DMS153 (cell line): Measurements from ENCODE around the gene PTCH2.
A peak's percentile ranks its signal among the peaks of the same experiment; 100 is the strongest.
"Not testable (repeated sequence)": the region's sequence is repeated elsewhere in the genome, so short reads cannot be mapped to it uniquely, and the experiment has no call there.

Experiments
- DNase-seq: peaks from one replicate; lab custom pipeline; 2025; lab: John Stamatoyannopoulos, UW

The PTCH2 gene

DNA sequence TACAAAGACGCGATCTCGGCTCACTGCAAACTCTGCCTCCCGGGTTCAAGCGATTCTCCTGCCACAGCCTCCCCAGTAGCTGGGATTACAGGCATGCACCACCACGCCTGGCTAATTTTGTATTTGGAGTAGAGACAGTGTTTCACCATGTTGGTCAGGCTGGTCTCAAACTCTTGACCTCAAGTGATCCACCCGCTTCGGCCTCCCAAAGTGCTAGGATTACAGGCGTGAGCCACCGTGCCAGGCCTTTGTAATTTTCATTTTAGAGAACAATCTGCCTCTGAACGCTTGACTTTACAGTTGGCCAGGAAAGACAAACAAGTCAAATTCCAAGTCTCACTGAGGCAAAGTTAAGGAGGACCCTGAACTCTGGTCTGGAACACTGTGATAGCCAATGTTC, 4.8 kb downstream of the PTCH2 start:
- not testable (repeated sequence) for DNase-seq

DNA sequence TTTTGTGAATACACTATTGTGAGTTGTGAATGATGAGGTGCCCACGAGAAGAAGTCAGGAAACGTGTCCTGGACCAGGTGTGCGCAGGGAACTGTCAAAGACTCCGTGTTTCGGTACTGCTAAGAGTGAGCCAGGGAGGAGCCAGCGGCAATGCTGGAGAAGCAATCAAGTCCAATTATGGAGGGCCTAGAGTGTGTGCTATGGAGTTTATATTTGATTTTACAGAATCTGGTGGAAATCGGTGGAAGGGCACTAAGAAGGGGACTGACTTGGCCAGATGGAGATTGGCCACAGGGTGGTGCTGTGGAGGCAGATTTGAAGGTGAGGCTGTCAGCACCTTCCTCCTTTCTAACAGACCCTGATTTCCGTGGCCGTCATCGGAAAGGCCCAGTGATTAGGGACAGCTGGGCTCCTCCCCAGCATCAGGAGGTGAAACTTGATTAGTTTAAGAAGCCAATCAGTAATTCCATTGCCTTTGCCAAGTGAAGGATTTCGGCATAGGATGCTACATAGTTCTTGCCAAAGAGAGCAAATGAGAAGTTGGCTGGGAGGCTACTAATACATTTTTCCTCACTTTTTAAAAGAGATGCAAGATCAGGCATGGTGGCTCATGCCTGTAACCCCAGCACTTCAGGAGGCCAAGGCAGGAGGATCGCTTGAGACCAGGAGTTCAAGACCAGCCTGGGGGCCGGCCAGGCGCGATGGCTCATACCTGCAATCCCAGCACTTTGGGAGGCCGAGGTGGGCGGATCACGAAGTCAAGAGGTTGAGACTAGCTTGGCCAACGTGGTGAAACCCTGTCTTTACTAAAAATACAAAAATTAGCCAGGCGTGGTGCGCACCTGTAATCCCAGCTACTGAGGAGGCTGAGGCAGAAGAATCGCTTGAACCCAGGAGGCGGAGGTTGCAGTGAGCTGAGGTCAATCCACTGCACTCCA, 7.0 kb downstream of the PTCH2 start:
- peak; percentile 76 for DNase-seq

DNA sequence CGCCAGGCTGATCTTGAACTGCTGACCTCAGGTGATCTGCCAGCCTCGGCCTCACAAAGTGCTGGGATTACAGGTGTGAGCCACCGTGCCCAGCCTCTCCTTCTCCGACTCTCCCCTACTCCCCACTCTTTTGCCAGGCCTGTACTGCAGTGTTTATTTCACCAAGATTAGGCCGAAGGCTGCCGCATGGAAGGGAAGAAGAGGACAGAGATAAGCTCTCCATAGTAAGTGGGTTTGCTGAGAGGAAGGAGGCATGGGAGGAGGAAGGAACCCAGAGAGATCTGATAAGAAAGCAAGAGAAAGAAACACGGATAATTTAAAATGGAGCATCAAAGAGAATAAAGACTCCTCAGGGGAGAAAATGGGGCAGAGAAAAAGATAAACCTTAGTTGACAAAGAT, 8.7 kb downstream of the PTCH2 start:
- DNase-seq: no peak

- DNase-seq: no peak
Observed at GRCh38 chr1:44832056-44832705, 10.9 kb downstream of the PTCH2 start.

DNA sequence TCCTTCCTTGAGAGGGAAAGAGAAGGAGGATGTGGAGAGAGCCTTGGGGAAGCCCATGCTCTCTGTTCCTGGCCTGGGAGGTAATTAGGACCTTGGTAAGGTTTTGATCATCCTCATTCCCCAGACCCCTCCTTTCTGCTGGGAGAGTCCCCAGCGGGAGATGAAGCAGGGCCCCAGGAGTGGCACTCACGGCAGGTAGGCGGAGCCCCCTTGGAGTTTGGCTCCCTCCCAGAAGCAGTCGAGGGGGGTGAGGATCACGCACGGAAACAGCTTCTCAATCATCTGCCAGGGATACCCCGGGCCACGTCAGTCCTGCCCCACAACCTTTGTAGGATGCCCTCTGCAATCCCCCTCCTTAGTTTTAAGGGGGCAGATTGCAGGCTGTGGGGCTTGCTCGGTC, 11.5 kb downstream of the PTCH2 start:
- no peak for DNase-seq

- DNase-seq: no peak
Observed at GRCh38 chr1:44830900-44831304, 12.2 kb downstream of the PTCH2 start.

- DNase-seq: no peak
Observed at GRCh38 chr1:44829506-44830384, 13.3 kb downstream of the PTCH2 start.

GRCh38 chr1:44828841-44829440, 14.1 kb downstream of the PTCH2 start:
- no peak for DNase-seq

DNA sequence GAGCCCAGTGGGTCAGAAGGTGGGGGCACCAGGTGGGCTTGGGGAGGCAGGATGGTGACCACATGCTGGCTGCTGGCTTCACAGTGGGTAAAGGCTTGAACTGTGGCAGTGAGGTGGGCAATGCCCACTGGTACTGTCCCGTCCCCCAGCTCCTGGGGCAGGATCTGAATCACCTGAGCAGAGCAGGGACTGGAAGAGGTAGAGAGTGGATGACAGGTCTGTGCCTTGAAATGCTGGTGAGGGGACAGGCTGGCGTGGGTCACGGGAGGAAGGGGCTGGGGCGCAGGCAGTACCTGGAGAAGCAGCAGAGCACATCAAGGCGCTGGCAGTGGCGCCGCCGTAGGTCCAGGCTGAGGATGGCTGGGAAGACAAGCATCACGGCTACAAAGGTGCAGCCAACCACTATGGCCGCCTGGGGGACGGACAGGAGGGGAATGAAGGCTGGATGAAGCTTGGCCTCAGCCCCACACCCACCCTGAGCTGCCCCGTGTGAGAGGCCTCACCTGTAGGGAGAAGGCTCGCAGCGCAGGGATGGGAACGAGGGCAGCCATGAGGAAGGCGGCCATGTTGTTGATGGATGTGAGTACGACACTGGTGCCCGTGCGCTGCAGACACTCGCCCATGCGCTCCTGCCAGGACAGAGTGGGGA, 14.9 kb downstream of the PTCH2 start:
- DNase-seq: no peak

DNA sequence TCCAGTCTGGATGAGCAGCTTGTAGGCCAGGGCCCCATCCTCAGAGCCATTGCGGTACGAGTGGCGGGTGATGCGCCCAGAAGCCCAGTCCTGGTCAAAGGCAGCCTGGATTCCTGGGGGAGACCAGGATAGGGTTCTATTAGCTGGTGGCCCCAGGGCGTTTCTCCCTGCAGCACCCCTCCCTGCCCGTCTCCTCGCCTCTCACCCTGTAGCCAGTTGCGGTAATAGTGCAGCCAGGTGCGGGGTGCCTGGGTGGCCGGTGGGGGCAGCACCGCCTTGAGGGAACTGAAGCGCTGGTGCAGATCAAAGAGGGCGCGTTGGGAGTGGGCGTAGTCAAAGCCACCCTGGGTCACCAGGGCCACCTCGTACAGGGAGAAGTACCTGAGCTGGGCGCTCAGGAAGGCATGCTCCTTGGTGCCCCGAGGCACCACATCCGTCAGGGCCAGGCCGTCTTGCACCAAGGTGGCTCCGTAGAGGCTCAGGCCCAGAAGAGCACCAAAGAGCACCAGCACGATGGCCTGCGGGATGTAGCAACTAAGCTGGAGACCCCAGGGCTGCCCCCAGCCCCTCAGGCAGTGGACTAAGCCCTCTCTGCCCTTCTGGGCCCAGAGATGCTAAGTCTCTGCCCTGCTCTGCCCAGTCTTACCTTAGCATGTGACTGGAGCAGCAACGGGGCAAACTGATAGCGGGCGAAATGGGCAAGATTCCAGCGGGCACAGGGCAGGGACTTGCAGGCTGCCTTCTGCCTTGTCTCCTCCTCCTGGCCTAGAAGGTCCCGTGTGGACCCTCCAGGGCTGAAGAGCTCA, 15.7 kb downstream of the PTCH2 start:
- DNase-seq: no peak

DNA sequence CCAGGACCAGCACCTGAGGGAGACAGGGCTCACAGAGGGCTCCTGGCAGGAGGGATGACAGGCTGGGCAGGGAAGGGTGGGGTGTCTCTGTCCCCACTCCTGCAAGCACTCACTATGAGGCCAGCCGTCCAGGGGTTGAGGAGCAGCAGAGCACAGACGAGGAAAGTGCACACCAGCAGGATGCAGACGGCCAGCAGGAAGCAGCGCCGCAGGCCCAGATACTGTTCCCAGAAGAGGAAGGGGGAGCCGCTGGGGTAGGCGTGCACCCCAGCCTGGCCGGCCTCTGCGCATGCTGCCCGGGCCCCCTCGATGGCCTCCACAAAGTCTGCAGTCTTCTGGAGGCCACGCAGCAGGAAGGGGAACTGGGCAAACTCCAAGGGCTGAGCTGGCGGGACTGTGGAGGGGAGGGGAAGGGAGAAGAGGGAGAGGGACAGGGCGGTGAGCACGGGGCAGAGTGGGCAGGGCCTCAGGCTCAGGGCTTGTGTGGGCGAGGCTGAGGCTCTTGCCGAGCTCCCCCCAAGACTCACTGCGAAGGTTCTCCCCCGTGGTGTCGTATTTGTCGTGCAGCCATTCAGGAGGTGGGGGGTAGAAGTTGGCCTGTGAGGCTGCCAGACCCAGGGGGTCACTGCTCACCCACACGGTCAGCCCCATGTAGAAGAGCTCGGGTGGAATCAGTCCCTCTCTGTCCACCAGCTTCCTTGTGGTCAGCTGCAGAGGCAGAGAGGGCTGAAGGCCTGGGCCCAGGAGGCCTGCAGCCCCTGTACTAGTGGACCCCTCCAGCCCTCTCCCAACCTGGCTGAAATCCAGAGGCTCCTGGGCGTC, 16.5 kb downstream of the PTCH2 start:
- no peak for DNase-seq

DNA sequence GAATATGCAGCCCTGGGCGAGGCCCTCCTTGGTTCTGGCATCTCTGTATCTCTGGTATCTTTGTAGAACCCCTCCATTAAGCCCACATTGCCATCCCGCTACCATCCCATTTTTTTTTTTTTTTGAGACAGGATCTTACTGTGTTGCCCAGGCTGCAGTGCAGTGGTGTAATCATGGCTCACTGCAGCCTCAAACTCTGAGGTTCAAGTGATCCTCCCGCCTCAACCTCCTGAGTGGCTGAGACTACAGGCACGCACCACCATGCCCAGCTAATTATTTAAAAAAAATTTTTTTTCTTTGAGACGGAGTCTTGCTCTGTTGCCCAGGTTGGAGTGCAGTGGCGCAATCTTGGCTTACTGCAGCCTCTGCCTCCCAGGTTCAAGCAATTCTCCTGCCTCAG, 18.7 kb downstream of the PTCH2 start:
- not testable (repeated sequence) for DNase-seq

DNA sequence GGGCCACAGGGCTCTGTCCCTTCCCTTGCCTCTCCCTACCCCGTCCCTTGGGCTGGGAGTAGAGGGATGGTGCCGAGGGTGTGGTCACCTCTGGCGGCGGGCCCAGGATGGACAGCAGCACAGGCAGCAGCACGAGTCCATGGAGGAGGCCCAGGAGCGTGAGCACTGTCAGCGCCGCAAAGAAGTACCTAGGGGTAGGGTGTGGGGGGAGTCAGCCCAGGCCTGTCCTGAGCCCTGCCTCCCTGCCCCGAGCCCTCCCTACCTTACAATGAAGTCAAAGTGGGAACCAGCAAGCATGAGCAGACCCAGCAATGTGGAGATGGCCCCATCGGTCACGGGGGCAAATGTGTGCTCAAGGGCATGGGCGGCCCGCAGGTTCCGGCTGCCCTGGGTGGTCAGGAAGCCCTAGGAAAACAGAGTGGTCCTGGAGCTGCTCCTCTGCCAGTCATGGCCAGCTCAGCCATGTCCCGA, 20.0 kb downstream of the PTCH2 start:
- no peak for DNase-seq

DNA sequence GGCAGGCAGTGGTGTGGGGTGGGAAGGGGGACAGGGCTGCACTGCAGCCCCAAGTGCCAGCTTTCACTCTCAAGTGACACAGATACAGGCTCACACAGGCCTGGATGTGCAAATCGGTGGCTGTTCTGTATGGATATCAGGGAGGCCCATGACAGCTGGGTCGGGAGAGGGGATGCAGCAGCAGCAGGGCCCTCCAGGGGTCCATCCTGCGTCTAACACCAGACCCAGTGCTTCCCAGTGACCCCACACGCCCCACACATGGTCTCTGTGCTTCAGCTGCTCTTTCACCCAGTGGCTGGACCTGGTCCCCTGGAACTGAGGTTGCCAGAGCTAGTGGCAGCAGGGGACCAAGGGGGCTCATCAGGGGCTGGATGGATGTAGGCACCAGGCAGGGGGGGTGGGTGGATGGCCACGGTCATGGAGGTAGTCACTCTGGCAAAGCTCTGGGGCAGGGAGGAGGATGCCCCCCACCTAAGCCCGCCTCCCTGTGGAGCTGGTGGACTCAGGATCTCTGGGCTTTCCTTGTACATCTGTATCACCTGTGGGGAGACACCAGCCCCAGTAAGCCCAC, 20.8 kb downstream of the PTCH2 start:
- no peak for DNase-seq

GRCh38 chr1:44821240-44821715, 21.8 kb downstream of the PTCH2 start:
- no peak for DNase-seq

GRCh38 chr1:44820328-44821239, 22.5 kb downstream of the PTCH2 start:
- no peak for DNase-seq

GRCh38 chr1:44819608-44820327, 23.3 kb downstream of the PTCH2 start:
- peak; percentile 92 for DNase-seq
